Naive thymus-derived CD8-positive, alpha-beta T cell (primary cell): ENCODE results near the gene SFTPB. TPM values are rescaled to one million over a fixed set of nuclear protein-coding genes. Genes with fewer than 3 reads are reported as not detected.
"Not testable (repeated sequence)": the region's sequence is repeated elsewhere in the genome, so short reads cannot be mapped to it uniquely, and the experiment has no call there.

Experiments used
- ATAC-seq, 2 donors: fragments of 150-1000 bp; cut with Tn5 transposase in 1 of 2; sonication (Bioruptor Pico), chemical (Tn5 transposase) in 1 of 2; 1 replicate in 1 of 2; 2 replicates in 1 of 2; pipeline ENCODE4 v1.10.0; 2021; ENCODE audit warnings: mild to moderate bottlenecking in 2 of 2, moderate library complexity in 2 of 2
- POLR2A ChIA-PET: fragments of 350-600 bp; sonication (Branson Sonifier 250); formaldehyde crosslinking; loops from one replicate; lab custom pipeline; 2021; ENCODE audit warnings: antibody characterized with exemption; lab: Charles Lee
- DNase-seq, 10 donors: peaks; one replicate each; pipeline versions ENCODE4 v3.0.0 to v3.0.0-alpha.2; 2020 to 2022
- H3K27ac Mint-ChIP-seq, 10 donors: one replicate each; pipeline ENCODE4 v1.8.0; 2020 to 2022; ENCODE audit warnings: mild to moderate bottlenecking in 10 of 10, mixed read lengths in 10 of 10, moderate library complexity in 4 of 10, inconsistent platforms in 1 of 10
- H3K27me3 Mint-ChIP-seq, 5 donors: one replicate each; pipeline ENCODE4 v1.8.0; 2021 to 2022; ENCODE audit warnings: mixed read lengths in 5 of 5
- H3K36me3 Mint-ChIP-seq, 3 donors: one replicate each; pipeline ENCODE4 v1.8.0; 2020 to 2022; ENCODE audit warnings: mixed read lengths in 3 of 3, mild to moderate bottlenecking in 2 of 3, inconsistent platforms in 1 of 3
- H3K4me1 Mint-ChIP-seq, 4 donors: one replicate each; pipeline ENCODE4 v1.8.0; 2021 to 2022; ENCODE audit warnings: mixed read lengths in 4 of 4
- H3K4me3 Mint-ChIP-seq, 10 donors: one replicate each; pipeline ENCODE4 v1.8.0; 2020 to 2022; ENCODE audit warnings: mild to moderate bottlenecking in 10 of 10, mixed read lengths in 10 of 10, moderate library complexity in 6 of 10, inconsistent platforms in 1 of 10
- H3K9me3 Mint-ChIP-seq, 9 donors: one replicate each; pipeline ENCODE4 v1.8.0; 2020 to 2022; ENCODE audit warnings: mixed read lengths in 9 of 9, mild to moderate bottlenecking in 3 of 9, inconsistent platforms in 1 of 9, moderate library complexity in 1 of 9
- polyA plus RNA-seq, 3 donors: library from polyadenylated mRNA; unstranded; fragments of 300-500 nt; fragmentation: Illumina TruSeq; gene quantifications; one replicate each; pipeline ENCODE4 v1.2.3, GENCODE V29; 2021
- total RNA-seq, 8 experiments: library from RNA in 2 of 8; stranded (reverse) in 2 of 8; gene quantifications; one replicate each; pipeline ENCODE4 v1.2.3 and lab custom pipeline; 2021 to 2026

Gene SFTPB
- total and polyA plus RNA-seq, 5 experiments from 2014 or later = 0.06 TPM; not detected in 4

DNA sequence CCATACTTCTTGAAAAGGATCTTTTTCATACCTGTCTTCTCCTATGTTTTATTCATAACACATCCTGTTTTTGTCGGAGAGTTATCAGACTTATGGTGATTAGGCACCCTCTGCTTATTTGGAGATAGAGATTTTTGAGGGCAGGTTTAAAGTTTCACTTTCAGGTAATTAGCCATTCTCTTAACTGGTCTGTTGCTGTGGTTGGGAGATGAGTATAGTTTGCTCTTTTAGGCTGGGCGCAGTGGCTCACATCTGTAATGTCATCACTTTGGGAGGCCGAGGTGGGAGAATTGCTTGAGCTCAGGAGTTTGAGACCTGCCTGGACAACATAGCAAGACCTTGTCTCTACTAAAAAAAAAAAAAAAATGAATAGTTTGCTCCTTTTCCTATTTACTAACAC is 25.3 kb downstream of the SFTPB start:
- POLR2A ChIA-PET = no interaction called here
- Mint-ChIP-seq H3K27ac (no peak overlapping the region), H3K4me1 (peaks cover under 1 to 3% (median 2%) of the 10 kb centered on the region in 4 donors), H3K27me3 (no peaks in the 10 kb centered on the region), H3K4me3 (no peak overlapping the region), H3K36me3 (peaks cover 0 to 97% (median 28%) of the 10 kb centered on the region in 3 donors), H3K9me3 (no peaks in the 10 kb centered on the region)
- ATAC-seq = no peak
- no peak for DNase-seq

DNA sequence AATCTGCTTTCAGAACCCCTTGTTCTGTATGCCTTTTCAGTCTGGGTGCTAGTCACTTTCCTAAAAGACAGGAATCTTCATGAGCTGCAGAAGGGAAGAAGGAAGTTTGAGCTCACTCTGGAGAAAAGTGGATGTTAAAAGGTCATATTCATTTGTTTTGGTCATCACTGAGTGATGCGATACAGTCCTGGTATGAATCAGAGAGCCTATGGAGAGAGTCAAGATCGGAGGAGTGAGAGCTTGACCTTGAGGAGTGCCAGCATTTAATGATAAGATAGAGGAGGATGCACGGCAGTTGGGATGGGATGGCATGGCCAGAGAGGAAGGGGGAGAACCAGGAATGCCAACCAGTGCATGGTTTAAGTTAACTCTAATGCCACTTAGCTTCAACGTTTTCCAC is 32.4 kb downstream of the SFTPB start:
- POLR2A ChIA-PET = no interaction called here
- Mint-ChIP-seq H3K27ac (peak overlapping the region in 3 of 10 donors; percentile 11 to 71 (median 56)), H3K4me3 (no peak overlapping the region), H3K9me3 (no peaks in the 10 kb centered on the region), H3K4me1 (peaks cover 12 to 23% (median 20%) of the 10 kb centered on the region in 4 donors), H3K27me3 (no peaks in the 10 kb centered on the region), H3K36me3 (peaks cover 5 to 96% (median 32%) of the 10 kb centered on the region in 3 donors)
- no peak for DNase-seq
- no peak for ATAC-seq

DNA sequence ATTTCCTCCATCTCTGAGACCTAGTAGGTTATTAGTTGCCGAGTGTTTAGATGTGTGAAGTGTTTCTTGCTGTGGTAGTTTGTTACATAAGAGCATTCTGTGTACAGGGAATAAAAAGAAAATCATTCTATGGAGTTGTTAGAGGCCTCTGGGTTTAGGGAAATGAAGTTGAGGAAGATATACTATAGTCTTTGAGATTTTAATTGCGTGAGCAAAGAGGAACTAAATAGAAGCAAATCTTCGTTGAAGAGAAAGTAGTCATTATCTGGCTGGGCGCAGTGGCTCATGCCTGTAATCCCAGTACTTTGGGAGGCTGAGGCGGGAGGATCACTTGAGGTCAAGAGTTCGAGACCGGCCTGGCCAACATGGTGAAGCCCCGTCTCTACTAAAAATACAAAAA is 33.0 kb downstream of the SFTPB start:
- Mint-ChIP-seq H3K4me1 (peaks cover 12 to 23% (median 20%) of the 10 kb centered on the region in 4 donors), H3K27ac (peak overlapping the region in 5 of 10 donors; percentile 5 to 45 (median 14)), H3K27me3 (no peaks in the 10 kb centered on the region), H3K9me3 (no peaks in the 10 kb centered on the region), H3K4me3 (no peak overlapping the region), H3K36me3 (peaks cover 5 to 96% (median 32%) of the 10 kb centered on the region in 3 donors)
- DNase-seq (no peak), ATAC-seq (no peak)
- POLR2A ChIA-PET = no interaction called here

DNA sequence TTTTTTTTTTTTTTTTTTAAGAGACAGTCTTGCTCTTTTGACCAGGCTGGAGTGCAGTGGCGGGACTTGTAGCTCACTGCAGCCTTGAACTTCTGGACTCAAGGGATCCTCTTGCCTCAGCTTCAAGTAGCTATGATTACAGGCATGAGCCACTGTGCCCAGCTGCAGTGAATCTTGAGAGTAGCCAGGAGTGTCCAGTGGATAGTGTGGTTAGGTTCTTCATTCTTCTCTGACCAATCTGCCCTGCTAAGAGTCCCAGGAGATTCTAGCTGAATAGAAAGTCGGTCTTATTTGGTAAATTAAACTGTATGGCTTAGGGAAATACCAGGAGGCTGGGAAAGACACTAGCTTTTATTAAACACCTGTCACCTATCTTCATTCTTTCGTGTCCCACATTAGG is 36.7 kb downstream of the SFTPB start:
- POLR2A ChIA-PET = interaction anchor here (1.0 kb wide), 1 partner anchor 79 kb away, joined by 4 read pairs; no protein-coding TSS in a partner anchor
- Mint-ChIP-seq H3K27me3 (no peaks in the 10 kb centered on the region), H3K9me3 (no peaks in the 10 kb centered on the region), H3K4me1 (peaks cover 13 to 30% (median 28%) of the 10 kb centered on the region in 4 donors), H3K27ac (peak overlapping the region in 2 of 10 donors; percentile 40 to 53), H3K4me3 (no peak overlapping the region), H3K36me3 (peaks cover 5 to 94% (median 24%) of the 10 kb centered on the region in 3 donors)
- DNase-seq (no peak), ATAC-seq (no peak)

DNA sequence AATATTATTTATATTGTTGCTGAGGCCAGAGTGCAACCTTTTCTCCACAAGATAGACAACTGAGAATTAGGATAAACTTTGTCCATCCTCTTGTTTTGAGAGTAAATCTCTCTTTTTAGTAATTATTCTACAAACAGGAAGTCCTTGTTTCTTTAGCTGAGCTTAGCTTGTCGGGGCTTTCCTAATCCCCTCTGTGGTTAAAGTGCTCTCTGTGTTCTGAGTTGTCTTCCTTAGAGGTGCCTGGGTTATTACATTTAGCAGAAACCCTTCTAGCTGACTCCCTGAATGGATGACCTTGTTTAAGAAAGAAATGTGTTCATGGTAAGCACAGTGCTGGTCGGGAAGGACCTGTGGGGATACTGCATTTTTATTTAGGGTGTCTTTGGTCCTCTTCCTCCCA is 39.3 kb downstream of the SFTPB start:
- peak overlapping the region; percentile 24 to 91 (median 84) for H3K27ac Mint-ChIP-seq
- peaks cover 0 to 96% (median 28%) of the 10 kb centered on the region in 3 donors for H3K36me3 Mint-ChIP-seq
- H3K4me1 Mint-ChIP-seq = peaks cover 8 to 20% (median 18%) of the 10 kb centered on the region in 4 donors
- H3K9me3 Mint-ChIP-seq = no peaks in the 10 kb centered on the region
- H3K4me3 Mint-ChIP-seq = peak overlapping the region in 4 of 10 donors; percentile 26 to 45 (median 42)
- POLR2A ChIA-PET = interaction anchor here (0.6 to 2.0 kb wide), 6 partner anchors 8 to 477 kb away, joined by 3 to 7 read pairs (median 4); partner anchors contain the start of genes POLR1A, PTCD3 and RNF181
- ATAC-seq (peak; percentile 84 to 94), DNase-seq (peak in 2 of 10 donors; percentile 23 to 46)
- no peaks in the 10 kb centered on the region for H3K27me3 Mint-ChIP-seq

DNA sequence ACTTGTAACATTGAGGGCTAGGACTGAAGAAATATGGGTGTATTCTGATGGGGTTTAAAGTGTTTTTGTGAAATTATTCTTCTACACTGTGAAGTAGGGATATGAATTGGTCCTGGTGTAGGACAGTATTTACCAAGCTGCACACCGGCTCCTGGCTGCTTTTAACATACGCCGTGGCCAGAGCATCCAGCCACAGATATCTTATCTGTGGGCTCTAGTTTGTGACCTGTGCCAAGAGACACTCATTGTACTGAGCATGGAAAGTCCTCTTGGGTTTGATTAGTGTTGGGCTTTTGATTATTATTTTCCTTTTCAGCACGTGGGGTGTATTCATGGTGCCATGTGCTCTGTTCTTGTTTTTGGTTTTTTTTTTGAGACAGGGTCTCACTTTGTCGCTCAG is 44.0 kb downstream of the SFTPB start:
- Mint-ChIP-seq H3K4me1 (peaks cover 6 to 22% (median 16%) of the 10 kb centered on the region in 4 donors), H3K36me3 (peaks cover 0 to 88% (median 14%) of the 10 kb centered on the region in 3 donors), H3K27ac (peak overlapping the region in 3 of 10 donors; percentile 18 to 38 (median 34)), H3K9me3 (no peaks in the 10 kb centered on the region), H3K27me3 (no peaks in the 10 kb centered on the region), H3K4me3 (no peak overlapping the region)
- POLR2A ChIA-PET = no interaction called here
- DNase-seq = no peak
- ATAC-seq = no peak

DNA sequence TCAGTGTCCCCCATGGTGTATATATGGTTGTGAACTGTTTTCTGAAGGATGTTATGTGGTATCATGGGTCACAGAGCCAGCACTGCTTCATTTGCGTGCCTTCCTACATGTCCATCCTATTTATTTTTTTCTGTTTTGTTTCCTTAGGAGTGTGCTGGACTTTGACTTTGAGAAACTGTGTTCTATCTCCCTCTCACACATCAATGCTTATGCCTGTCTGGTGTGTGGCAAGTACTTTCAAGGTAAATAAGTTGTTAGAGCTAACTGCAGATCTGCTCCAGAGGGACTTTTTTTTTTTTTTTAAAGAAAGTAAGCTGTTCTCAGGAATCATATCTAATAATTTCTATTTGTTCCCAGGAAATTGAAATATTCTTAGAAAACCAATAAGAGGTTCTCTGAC is 46.7 kb downstream of the SFTPB start:
- ATAC-seq = no peak
- Mint-ChIP-seq H3K27ac (peak overlapping the region in 1 of 10 donors; percentile 60), H3K36me3 (peaks cover 0 to 74% (median 9%) of the 10 kb centered on the region in 3 donors), H3K4me3 (no peak overlapping the region), H3K27me3 (no peaks in the 10 kb centered on the region), H3K4me1 (peaks cover 4 to 31% (median 19%) of the 10 kb centered on the region in 4 donors), H3K9me3 (no peaks in the 10 kb centered on the region)
- POLR2A ChIA-PET = interaction anchor here (1.4 kb wide), 1 partner anchor 9 kb away, joined by 3 read pairs; the partner anchor contains the start of gene C2orf68
- DNase-seq = no peak

DNA sequence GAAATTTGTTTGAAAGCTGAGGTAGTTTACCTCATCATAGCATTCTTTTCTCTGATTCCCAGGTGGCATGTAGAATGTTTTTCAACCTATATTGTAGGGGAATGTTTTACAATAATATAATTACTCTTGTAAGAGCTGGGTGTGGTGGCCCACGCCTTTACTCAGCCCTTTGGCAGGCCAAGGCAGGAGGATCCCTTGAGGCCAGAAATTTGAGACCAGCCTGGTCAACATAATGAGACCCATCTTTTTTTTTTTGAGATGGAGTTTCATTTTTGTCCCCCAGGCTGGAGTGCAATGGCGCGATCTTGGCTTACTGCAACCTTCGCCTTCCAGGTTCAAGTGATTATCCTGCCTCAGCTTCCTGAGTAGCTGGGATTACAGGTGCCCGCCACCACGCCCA is 48.4 kb downstream of the SFTPB start:
- H3K4me1 Mint-ChIP-seq = peaks cover 6 to 35% (median 23%) of the 10 kb centered on the region in 4 donors
- H3K9me3 Mint-ChIP-seq = no peaks in the 10 kb centered on the region
- peaks cover 0 to 57% (median 7%) of the 10 kb centered on the region in 3 donors for H3K36me3 Mint-ChIP-seq
- peak overlapping the region in 1 of 10 donors; percentile 65 for H3K27ac Mint-ChIP-seq
- no peak for DNase-seq
- no peak for ATAC-seq
- H3K4me3 Mint-ChIP-seq = no peak overlapping the region
- no peaks in the 10 kb centered on the region for H3K27me3 Mint-ChIP-seq
- POLR2A ChIA-PET = interaction anchor here (1.2 to 1.6 kb wide), 2 partner anchors 9 to 24 kb away, joined by 3 to 5 read pairs; partner anchors contain the start of gene RNF181

DNA sequence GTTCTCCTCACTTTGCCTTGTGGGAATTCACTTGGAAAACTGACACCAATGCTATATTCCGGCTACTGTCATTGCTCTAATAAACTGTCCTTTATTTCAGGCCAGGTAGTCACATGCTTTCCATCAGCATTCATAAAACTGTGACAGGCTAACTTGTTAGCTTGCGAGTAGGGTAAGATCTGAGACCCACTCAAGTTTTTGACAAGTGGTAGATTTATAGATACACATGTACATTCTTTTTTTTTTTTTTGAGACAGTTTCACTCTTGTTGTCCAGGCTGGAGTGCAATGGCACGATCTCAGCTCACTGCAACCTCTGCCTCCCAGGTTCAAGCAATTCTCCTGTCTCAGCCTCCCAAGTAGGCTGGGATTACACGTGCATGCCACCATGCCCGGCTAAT is 50.3 kb downstream of the SFTPB start:
- H3K36me3 Mint-ChIP-seq = peaks cover 0 to 40% (median 5%) of the 10 kb centered on the region in 3 donors
- not testable (repeated sequence) for DNase-seq, ATAC-seq, H3K27me3 Mint-ChIP-seq, H3K9me3 Mint-ChIP-seq
- peaks cover 4 to 35% (median 22%) of the 10 kb centered on the region in 4 donors for H3K4me1 Mint-ChIP-seq
- peak overlapping the region; percentile 33 to 99 (median 96) for H3K4me3 Mint-ChIP-seq
- POLR2A ChIA-PET = interaction anchor here (0.6 to 2.3 kb wide), 3 partner anchors 9 to 79 kb away, joined by 3 to 7 read pairs (median 4); partner anchors contain the start of gene MAT2A
- peak overlapping the region in 8 of 10 donors; percentile 22 to 96 (median 61) for H3K27ac Mint-ChIP-seq

DNA sequence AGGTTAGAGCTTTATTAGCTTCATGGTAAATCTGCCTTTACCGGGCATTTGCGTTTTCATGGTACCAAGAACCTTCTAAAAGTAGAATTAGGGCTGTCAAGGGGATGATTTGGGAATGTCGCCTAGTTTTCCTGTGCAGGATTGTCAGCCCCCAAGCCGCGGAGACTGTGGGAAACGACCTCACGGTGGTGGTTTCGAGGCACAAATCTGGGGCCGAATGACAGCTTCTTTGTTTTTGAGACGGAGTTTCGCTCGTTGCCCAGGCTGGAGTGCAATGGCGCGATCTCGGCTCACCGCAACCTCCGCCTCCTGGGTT is 52.6 kb downstream of the SFTPB start:
- H3K9me3 Mint-ChIP-seq = no peaks in the 10 kb centered on the region
- peak overlapping the region in 9 of 10 donors; percentile 55 to 98 (median 96) for H3K27ac Mint-ChIP-seq
- no peaks in the 10 kb centered on the region for H3K27me3 Mint-ChIP-seq
- H3K4me1 Mint-ChIP-seq = peaks cover 6 to 43% (median 30%) of the 10 kb centered on the region in 4 donors
- DNase-seq (no peak), ATAC-seq (no peak)
- POLR2A ChIA-PET = interaction anchor here (0.7 to 2.7 kb wide), 10 partner anchors 9 to 288 kb away, joined by 3 to 10 read pairs (median 6); partner anchors contain the start of genes MAT2A, RNF181, TGOLN2 and TMEM150A
- H3K36me3 Mint-ChIP-seq = peaks cover 0 to 23% (median 0%) of the 10 kb centered on the region in 3 donors
- H3K4me3 Mint-ChIP-seq = peak overlapping the region in 6 of 10 donors; percentile 94 to 98 (median 96)

DNA sequence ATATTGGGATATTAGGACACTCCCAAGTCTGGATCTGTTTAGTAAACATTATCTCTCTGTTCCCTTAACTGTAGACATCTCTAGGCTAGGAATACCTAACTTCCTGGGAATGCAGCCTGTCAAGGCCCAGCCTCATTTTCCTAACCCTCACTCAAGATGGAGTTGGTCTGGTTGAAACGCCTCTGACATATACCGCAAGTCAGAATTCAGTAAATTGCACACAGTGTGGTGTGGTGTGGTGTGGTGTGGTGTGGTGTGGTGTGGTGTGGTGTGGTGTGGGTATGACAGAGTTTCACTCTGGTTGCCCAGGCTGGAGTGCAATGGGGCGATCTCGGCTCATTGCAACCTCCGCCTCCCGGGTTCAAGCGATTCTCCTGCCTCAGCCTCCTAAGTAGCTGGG is 53.2 kb downstream of the SFTPB start:
- H3K27ac Mint-ChIP-seq = peak overlapping the region in 4 of 10 donors; percentile 34 to 61 (median 52)
- peaks cover 6 to 47% (median 32%) of the 10 kb centered on the region in 4 donors for H3K4me1 Mint-ChIP-seq
- ATAC-seq, H3K9me3 Mint-ChIP-seq, DNase-seq, H3K27me3 Mint-ChIP-seq: not testable (repeated sequence)
- peaks cover 0 to 24% (median 0%) of the 10 kb centered on the region in 3 donors for H3K36me3 Mint-ChIP-seq
- peak overlapping the region in 3 of 10 donors; percentile 42 to 60 (median 48) for H3K4me3 Mint-ChIP-seq
- POLR2A ChIA-PET = interaction anchor here (0.8 to 2.7 kb wide), 6 partner anchors 8 to 31 kb away, joined by 3 to 10 read pairs (median 6); partner anchors contain the start of genes RNF181, TMEM150A and VAMP5

DNA sequence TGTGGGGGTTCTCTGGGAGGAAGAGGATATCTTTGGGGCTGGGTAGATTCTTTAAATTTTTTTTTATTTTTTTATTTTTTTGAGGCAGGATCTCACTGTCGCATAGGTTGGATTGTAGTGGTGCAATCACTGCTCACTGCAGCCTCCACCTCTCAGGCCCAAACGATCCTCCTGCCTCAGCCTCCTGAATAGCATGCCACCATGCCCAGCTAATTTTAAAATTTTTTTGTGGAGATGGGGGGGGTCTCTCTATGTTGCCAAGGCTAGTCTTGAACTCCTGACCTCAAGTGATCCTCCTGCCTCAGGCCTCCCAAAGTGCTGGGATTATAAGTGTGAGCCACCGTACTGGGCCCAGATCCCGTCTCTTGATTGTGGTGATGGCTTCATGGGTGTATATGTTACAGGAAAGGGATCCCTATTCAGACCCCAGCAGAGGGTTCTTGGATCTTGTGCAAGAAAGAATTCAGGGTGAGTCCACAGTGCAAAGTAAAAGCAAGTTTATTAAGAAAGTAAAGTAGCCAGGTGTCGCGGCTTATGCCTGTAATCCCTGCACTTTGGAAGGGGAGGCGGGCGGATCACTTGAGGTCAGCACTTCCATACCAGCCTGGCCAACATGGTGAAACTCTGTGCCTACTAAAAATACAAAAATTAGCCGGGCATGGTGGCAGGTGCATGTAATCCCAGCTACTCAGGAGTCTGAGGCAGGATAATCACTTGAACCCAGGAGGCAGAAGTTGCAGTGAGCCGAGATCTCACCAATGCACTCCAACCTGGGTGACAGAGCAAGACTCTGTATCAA is 54.1 kb downstream of the SFTPB start:
- DNase-seq (no peak), ATAC-seq (no peak)
- POLR2A ChIA-PET = interaction anchor here (0.6 to 2.8 kb wide), 5 partner anchors 10 to 75 kb away, joined by 3 to 23 read pairs (median 3); partner anchors contain the start of genes MAT2A and TMEM150A
- peak overlapping the region in 5 of 10 donors; percentile 20 to 78 (median 50) for H3K27ac Mint-ChIP-seq
- H3K4me1 Mint-ChIP-seq = peaks cover 7 to 49% (median 33%) of the 10 kb centered on the region in 4 donors
- H3K4me3 Mint-ChIP-seq = peak overlapping the region in 5 of 10 donors; percentile 3 to 69 (median 46)
- H3K27me3 Mint-ChIP-seq = no peaks in the 10 kb centered on the region
- no peaks in the 10 kb centered on the region for H3K9me3 Mint-ChIP-seq
- peaks cover 0 to 21% (median under 1%) of the 10 kb centered on the region in 3 donors for H3K36me3 Mint-ChIP-seq
